ENCODE measurements around the gene ACSS1.

The ACSS1 gene

GRCh38 chr20:25083773-25084625, 26.1 kb upstream of the ACSS1 start:
- H3K36me3 Mint-ChIP-seq (ENCODE audit: insufficient read depth): peaks cover 3% of the 10 kb centered on the region
- DNase-seq (peak in 2 of 3 experiments; percentile 41 to 45), ATAC-seq (replicated peaks) (peak; percentile 76)
- H3K4me1 Mint-ChIP-seq (ENCODE audit: low read depth in 2 of 2): peaks cover 17 to 19% of the 10 kb centered on the region in 2 donors
- peaks cover 57 to 73% of the 10 kb centered on the region in 2 donors for H3K27me3 Mint-ChIP-seq
- peak overlapping the region; percentile 60 to 74 for H3K4me3 Mint-ChIP-seq
- no peaks in the 10 kb centered on the region for H3K9me3 Mint-ChIP-seq
- no peak overlapping the region for H3K27ac Mint-ChIP-seq

GRCh38 chr20:25083141-25083772, 25.3 kb upstream of the ACSS1 start:
- ATAC-seq (replicated peaks) (no peak), DNase-seq (no peak)
- H3K36me3 Mint-ChIP-seq (ENCODE audit: insufficient read depth): peaks cover 3% of the 10 kb centered on the region
- H3K9me3 Mint-ChIP-seq: no peaks in the 10 kb centered on the region
- H3K4me1 Mint-ChIP-seq (ENCODE audit: low read depth in 2 of 2): peaks cover 17 to 19% of the 10 kb centered on the region in 2 donors
- H3K4me3 Mint-ChIP-seq: peak overlapping the region; percentile 60 to 74
- peaks cover 64 to 81% of the 10 kb centered on the region in 2 donors for H3K27me3 Mint-ChIP-seq
- no peak overlapping the region for H3K27ac Mint-ChIP-seq

- H3K4me1 Mint-ChIP-seq (ENCODE audit: low read depth in 2 of 2): peaks cover 19 to 20% of the 10 kb centered on the region in 2 donors
- DNase-seq (no peak), ATAC-seq (replicated peaks) (no peak)
- no peaks in the 10 kb centered on the region for H3K9me3 Mint-ChIP-seq
- H3K4me3 Mint-ChIP-seq: peak overlapping the region; percentile 40 to 51
- H3K36me3 Mint-ChIP-seq (ENCODE audit: insufficient read depth): peaks cover 3% of the 10 kb centered on the region
- H3K27ac Mint-ChIP-seq: no peak overlapping the region
- peaks cover 72 to 89% of the 10 kb centered on the region in 2 donors for H3K27me3 Mint-ChIP-seq
Observed at GRCh38 chr20:25082498-25082873, 24.5 kb upstream of the ACSS1 start.

DNA sequence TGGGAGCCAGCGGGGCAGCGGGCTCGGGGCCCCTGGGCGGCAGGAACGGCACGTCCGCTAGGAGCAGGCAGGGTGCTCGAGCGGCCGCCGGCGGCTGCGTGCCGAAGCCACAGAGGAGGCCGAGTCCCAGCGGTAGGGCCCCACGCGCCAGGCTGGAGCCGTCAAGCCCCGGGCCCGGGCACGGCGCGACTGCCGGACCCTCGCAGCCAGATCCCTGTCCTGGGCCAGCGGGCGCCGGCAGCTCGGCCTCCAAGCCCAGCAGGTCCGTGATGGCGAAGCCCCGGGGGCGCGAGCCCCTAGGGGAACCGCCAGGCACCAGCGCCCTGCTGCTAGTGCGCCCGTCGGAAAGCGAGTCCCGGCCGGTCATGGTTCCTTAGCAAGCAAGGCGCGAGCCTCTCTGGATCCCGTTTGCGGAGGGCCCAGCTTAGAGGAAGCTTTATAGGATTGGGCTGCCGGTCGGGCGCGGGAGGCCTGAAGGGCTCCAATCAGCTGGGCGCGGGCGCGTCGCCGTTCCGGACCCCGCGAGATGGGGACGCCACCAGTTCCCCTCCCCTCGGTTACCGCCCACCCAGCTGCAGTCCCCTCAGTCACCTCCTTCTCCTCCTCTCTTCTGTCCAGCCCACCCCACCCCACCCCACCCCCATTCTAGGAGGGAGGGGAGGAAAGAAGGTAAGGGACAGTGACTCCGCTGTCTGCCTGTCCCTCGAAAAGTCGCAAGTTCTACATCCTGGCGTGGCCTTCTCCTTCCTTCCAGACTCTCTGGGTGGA, 24.0 kb upstream of the ACSS1 start, which contains the start of gene VSX1:
VSX1 (minus strand) TSS at position 412 of the 768 bp plus-strand sequence; CDS start at position 367, 45 bp downstream.
- H3K4me3 Mint-ChIP-seq: peak within 1 kb of the TSS; percentile 40 to 51
- no peak for DNase-seq
- H3K27ac Mint-ChIP-seq: no peak within 1 kb of the TSS
- peaks cover 3% of the 10 kb centered on the region for H3K36me3 Mint-ChIP-seq (ENCODE audit: insufficient read depth)
- peaks cover 19 to 24% of the 10 kb centered on the region in 2 donors for H3K4me1 Mint-ChIP-seq (ENCODE audit: low read depth in 2 of 2)
- peaks cover 76 to 94% of the 10 kb centered on the region in 2 donors for H3K27me3 Mint-ChIP-seq
- ATAC-seq (replicated peaks): no peak
- H3K9me3 Mint-ChIP-seq: no peaks in the 10 kb centered on the region

DNA sequence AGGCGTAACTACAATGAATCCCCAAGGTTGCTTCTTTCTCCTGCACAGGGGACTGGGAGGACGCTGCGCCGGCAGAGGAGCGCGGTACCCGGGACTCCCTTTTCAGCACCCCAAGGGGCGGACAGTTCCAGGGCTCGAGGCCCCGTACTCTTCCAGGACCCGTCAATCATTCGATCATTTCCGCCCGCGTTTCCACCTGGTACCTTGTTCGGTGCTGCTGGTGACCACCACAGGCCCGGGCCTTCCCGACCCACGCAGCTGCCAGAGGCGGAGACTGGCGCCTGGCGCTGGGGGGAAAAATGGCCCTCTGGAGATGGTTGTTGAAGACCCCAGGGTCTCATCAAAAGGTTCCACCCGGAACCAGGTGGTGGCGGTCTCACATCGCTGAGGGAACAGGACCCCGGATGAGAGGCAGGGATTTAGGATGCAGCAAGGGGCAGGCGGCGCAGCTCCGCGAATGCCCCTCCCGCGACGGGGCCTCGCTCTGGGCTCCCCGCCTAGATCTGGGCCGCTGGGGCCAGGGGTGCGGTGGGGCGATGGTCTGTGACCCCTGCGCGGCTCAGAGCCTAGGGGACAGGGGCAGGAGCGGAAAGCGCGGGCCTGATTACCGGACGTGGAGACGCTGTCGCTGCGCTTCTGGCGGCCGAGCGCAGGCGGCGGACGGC, 23.3 kb upstream of the ACSS1 start:
- peaks cover 19 to 24% of the 10 kb centered on the region in 2 donors for H3K4me1 Mint-ChIP-seq (ENCODE audit: low read depth in 2 of 2)
- H3K36me3 Mint-ChIP-seq (ENCODE audit: insufficient read depth): peaks cover 3% of the 10 kb centered on the region
- no peak overlapping the region for H3K4me3 Mint-ChIP-seq
- peak in 2 of 3 experiments; percentile 26 to 31 for DNase-seq
- no peaks in the 10 kb centered on the region for H3K9me3 Mint-ChIP-seq
- no peak overlapping the region for H3K27ac Mint-ChIP-seq
- ATAC-seq (replicated peaks): peak; percentile 28
- H3K27me3 Mint-ChIP-seq: peaks cover 78 to 93% of the 10 kb centered on the region in 2 donors

- ATAC-seq (replicated peaks) (no peak), DNase-seq (no peak)
- Mint-ChIP-seq H3K27me3 (peaks cover 68 to 73% of the 10 kb centered on the region in 2 donors), H3K9me3 (no peaks in the 10 kb centered on the region), H3K4me1 (ENCODE audit: low read depth in 2 of 2) (peaks cover 14 to 17% of the 10 kb centered on the region in 2 donors), H3K36me3 (ENCODE audit: insufficient read depth) (no peaks in the 10 kb centered on the region), H3K4me3 (no peak overlapping the region), H3K27ac (no peak overlapping the region)
Observed at GRCh38 chr20:25079171-25079570, 21.2 kb upstream of the ACSS1 start.

DNA sequence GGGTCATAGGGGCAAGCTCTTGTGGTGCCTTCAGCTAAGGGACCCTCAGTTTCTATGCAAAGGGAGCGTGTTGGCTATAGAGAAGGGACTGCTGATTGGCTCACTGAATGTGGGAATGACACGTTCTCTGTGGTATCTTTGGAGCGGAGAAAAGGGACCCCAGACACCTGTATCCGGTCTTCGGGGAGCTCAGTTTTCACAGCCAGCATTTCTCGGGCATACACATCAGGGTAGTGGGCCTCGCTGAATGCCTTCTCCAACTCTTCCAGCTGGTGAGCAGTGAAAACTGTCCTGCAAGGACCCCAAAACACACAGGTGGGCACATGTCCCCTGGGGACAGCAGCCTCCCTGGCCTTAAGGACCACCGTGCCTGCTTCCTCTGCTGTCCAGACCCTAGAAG, 20.7 kb upstream of the ACSS1 start:
- peaks cover 67 to 68% of the 10 kb centered on the region in 2 donors for H3K27me3 Mint-ChIP-seq
- no peaks in the 10 kb centered on the region for H3K9me3 Mint-ChIP-seq
- no peak for DNase-seq
- no peak for ATAC-seq (replicated peaks)
- H3K4me3 Mint-ChIP-seq: no peak overlapping the region
- H3K36me3 Mint-ChIP-seq (ENCODE audit: insufficient read depth): no peaks in the 10 kb centered on the region
- no peak overlapping the region for H3K27ac Mint-ChIP-seq
- peaks cover 10 to 14% of the 10 kb centered on the region in 2 donors for H3K4me1 Mint-ChIP-seq (ENCODE audit: low read depth in 2 of 2)

DNA sequence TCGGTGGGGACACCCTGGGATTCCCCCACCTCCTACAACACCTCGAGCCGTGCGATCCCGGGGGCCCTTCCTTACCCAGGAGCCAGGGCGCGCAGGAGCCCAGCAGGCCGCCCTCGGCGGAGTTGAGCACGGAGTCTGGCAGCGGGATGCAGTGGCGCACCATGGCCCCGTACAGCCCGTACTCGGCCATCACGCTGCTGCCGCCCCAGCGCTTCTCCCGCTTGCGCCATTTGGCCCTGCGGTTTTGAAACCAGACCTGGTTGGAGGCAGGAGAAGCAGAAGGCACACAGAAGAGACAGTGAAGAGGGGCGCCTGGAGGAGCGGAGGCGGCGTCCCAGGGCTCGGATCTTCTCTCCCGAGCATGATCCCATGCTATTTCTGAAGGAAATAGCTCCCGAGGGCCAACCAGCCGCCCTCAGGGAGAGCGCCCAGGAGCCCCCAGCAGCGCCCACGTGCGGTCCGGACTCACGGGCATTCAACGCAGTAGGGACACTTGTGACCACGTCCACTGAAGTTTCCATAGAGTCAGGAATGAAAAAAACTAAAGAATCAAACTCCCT, 19.8 kb upstream of the ACSS1 start:
- H3K4me3 Mint-ChIP-seq: no peak overlapping the region
- no peak overlapping the region for H3K27ac Mint-ChIP-seq
- H3K4me1 Mint-ChIP-seq (ENCODE audit: low read depth in 2 of 2): peaks cover 5 to 11% of the 10 kb centered on the region in 2 donors
- no peaks in the 10 kb centered on the region for H3K36me3 Mint-ChIP-seq (ENCODE audit: insufficient read depth)
- ATAC-seq (replicated peaks): peak; percentile 27
- DNase-seq: no peak
- no peaks in the 10 kb centered on the region for H3K9me3 Mint-ChIP-seq
- H3K27me3 Mint-ChIP-seq: peaks cover 58 to 68% of the 10 kb centered on the region in 2 donors

GRCh38 chr20:25076731-25077609, 19.0 kb upstream of the ACSS1 start:
- Mint-ChIP-seq H3K36me3 (ENCODE audit: insufficient read depth) (no peaks in the 10 kb centered on the region), H3K9me3 (no peaks in the 10 kb centered on the region), H3K4me1 (ENCODE audit: low read depth in 2 of 2) (peaks cover 0 to 11% of the 10 kb centered on the region in 2 donors), H3K27me3 (peaks cover 51 to 67% of the 10 kb centered on the region in 2 donors), H3K4me3 (no peak overlapping the region), H3K27ac (no peak overlapping the region)
- ATAC-seq (replicated peaks) (peak; percentile 51), DNase-seq (no peak)

DNA sequence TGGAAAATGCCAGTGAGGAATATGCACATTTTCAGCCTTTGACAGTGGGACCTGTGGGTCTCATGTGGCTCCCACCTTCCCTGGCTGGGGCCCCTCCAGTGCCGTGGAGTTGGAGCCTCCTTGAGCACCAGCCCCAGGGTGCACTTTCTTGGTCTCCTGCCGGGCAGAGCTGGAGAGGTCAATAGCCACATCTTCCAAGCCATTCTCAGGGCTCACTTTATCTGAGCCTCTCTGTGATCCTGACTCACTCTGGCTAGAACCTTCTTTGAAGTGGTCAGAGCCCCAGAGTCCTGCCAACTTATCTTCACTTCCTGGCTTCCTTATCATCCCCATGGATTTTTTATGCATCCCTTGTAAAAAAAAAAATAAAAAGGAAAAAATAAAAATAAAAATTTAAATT, 18.3 kb upstream of the ACSS1 start:
- DNase-seq: no peak
- peaks cover 0 to 11% of the 10 kb centered on the region in 2 donors for H3K4me1 Mint-ChIP-seq (ENCODE audit: low read depth in 2 of 2)

DNA sequence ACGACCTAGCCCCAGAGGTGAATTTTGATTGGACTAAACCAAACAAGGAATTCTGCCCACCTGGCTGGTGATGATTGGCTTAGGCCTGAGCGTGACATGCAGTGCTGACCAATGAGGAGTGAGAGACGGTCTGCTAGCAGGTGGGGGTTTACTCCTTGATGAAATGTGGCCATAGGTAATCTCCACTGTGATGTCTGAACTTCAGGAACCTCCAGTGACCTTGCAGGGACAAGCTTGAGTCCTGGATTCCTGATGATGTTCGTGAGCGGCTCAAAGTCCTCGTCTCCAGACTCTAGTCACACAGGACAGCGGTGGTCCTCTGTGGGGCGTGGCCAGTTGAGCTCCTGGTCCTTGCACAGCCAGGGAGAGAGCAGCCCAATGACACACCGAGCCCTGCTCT, 15.6 kb upstream of the ACSS1 start:
- Mint-ChIP-seq H3K4me1 (ENCODE audit: low read depth in 2 of 2) (peaks cover 0 to 7% of the 10 kb centered on the region in 2 donors), H3K36me3 (ENCODE audit: insufficient read depth) (no peaks in the 10 kb centered on the region), H3K27ac (no peak overlapping the region), H3K9me3 (no peaks in the 10 kb centered on the region), H3K4me3 (no peak overlapping the region), H3K27me3 (peaks cover 21 to 71% of the 10 kb centered on the region in 2 donors)
- DNase-seq (no peak), ATAC-seq (replicated peaks) (no peak)

More for the DNA sequence above, 18.3 kb upstream of the ACSS1 start:
- H3K9me3 Mint-ChIP-seq: no peaks in the 10 kb centered on the region
- peaks cover 48 to 75% of the 10 kb centered on the region in 2 donors for H3K27me3 Mint-ChIP-seq
- ATAC-seq (replicated peaks): no peak
- H3K27ac Mint-ChIP-seq: no peak overlapping the region
- no peak overlapping the region for H3K4me3 Mint-ChIP-seq
- no peaks in the 10 kb centered on the region for H3K36me3 Mint-ChIP-seq (ENCODE audit: insufficient read depth)
